Measurements from ENCODE around the gene ACOT4. TPM values are rescaled to one million over a fixed set of nuclear protein-coding genes. Genes with fewer than 3 reads are reported as not detected.
"Not testable (repeated sequence)": the region's sequence is repeated elsewhere in the genome, so short reads cannot be mapped to it uniquely, and the experiment has no call there.

The ACOT4 gene
- total RNA-seq, 2 donors from 2014 or later: 0.84 to 8.9 TPM

- no peaks in the 10 kb centered on the region for H3K27me3 Mint-ChIP-seq
- peak overlapping the region; percentile 91 for H3K4me3 Mint-ChIP-seq
- H3K4me1 Mint-ChIP-seq (ENCODE audit: low read depth in 2 of 2): peaks cover 32 to 33% of the 10 kb centered on the region in 2 donors
- H3K27ac Mint-ChIP-seq: peak overlapping the region; percentile 81 to 82
- H3K9me3 Mint-ChIP-seq: no peaks in the 10 kb centered on the region
- no peak for DNase-seq (ENCODE audit: low spot score)
- no peaks in the 10 kb centered on the region for H3K36me3 Mint-ChIP-seq
- no peak for ATAC-seq
Observed at GRCh38 chr14:73567951-73568885, 23.5 kb upstream of the ACOT4 start.

- H3K9me3 Mint-ChIP-seq; H3K36me3 Mint-ChIP-seq; DNase-seq (ENCODE audit: low spot score); ATAC-seq; H3K27me3 Mint-ChIP-seq: not testable (repeated sequence)
- Mint-ChIP-seq H3K4me1 (ENCODE audit: low read depth in 2 of 2) (peaks cover 32 to 33% of the 10 kb centered on the region in 2 donors), H3K27ac (peak overlapping the region; percentile 81 to 82), H3K4me3 (peak overlapping the region; percentile 91)
Observed at GRCh38 chr14:73568886-73569184, 22.8 kb upstream of the ACOT4 start.

- Mint-ChIP-seq H3K4me3 (peak within 1 kb of the TSS; percentile 91), H3K4me1 (ENCODE audit: low read depth in 2 of 2) (peaks cover 32 to 33% of the 10 kb centered on the region in 2 donors), H3K27ac (peak within 1 kb of the TSS; percentile 81 to 82)
- DNase-seq (ENCODE audit: low spot score) (peak; percentile 78), ATAC-seq (peak; percentile 86)
- not testable (repeated sequence) for H3K9me3 Mint-ChIP-seq, H3K27me3 Mint-ChIP-seq, H3K36me3 Mint-ChIP-seq
Observed at GRCh38 chr14:73569185-73569958, 22.3 kb upstream of the ACOT4 start, which contains the start of gene ACOT2. TSS of gene ACOT2 (plus strand) at chr14:73569213. CDS start at chr14:73569241, 28 bp downstream.

GRCh38 chr14:73570913-73571312 lies 20.8 kb upstream of the ACOT4 start:
- ATAC-seq (peak; percentile 71 to 79), DNase-seq (ENCODE audit: low spot score) (peak; percentile 75)
- not testable (repeated sequence) for H3K27ac Mint-ChIP-seq, H3K9me3 Mint-ChIP-seq, H3K36me3 Mint-ChIP-seq, H3K27me3 Mint-ChIP-seq
- Mint-ChIP-seq H3K4me3 (peak overlapping the region; percentile 49), H3K4me1 (ENCODE audit: low read depth in 2 of 2) (peaks cover 22 to 31% of the 10 kb centered on the region in 2 donors)

- H3K27me3 Mint-ChIP-seq; DNase-seq (ENCODE audit: low spot score); H3K4me3 Mint-ChIP-seq; ATAC-seq; H3K27ac Mint-ChIP-seq; H3K36me3 Mint-ChIP-seq; H3K9me3 Mint-ChIP-seq: not testable (repeated sequence)
- peaks cover 10 to 19% of the 10 kb centered on the region in 2 donors for H3K4me1 Mint-ChIP-seq (ENCODE audit: low read depth in 2 of 2)
Observed at GRCh38 chr14:73573034-73573433, 18.6 kb upstream of the ACOT4 start.

- not testable (repeated sequence) for H3K36me3 Mint-ChIP-seq; H3K27me3 Mint-ChIP-seq; DNase-seq (ENCODE audit: low spot score); H3K9me3 Mint-ChIP-seq; ATAC-seq; H3K27ac Mint-ChIP-seq; H3K4me3 Mint-ChIP-seq
- peaks cover 3 to 12% of the 10 kb centered on the region in 2 donors for H3K4me1 Mint-ChIP-seq (ENCODE audit: low read depth in 2 of 2)
Observed at GRCh38 chr14:73573740-73574139, 17.9 kb upstream of the ACOT4 start.

- H3K4me1 Mint-ChIP-seq (ENCODE audit: low read depth in 2 of 2); H3K4me3 Mint-ChIP-seq; H3K36me3 Mint-ChIP-seq; H3K9me3 Mint-ChIP-seq; H3K27me3 Mint-ChIP-seq; DNase-seq (ENCODE audit: low spot score); ATAC-seq; H3K27ac Mint-ChIP-seq: not testable (repeated sequence)
Observed at GRCh38 chr14:73574251-73574650, 17.4 kb upstream of the ACOT4 start.

GRCh38 chr14:73576391-73576790 lies 15.3 kb upstream of the ACOT4 start:
- H3K4me1 Mint-ChIP-seq (ENCODE audit: low read depth in 2 of 2): peaks cover 0 to 3% of the 10 kb centered on the region in 2 donors
- ATAC-seq (no peak), DNase-seq (ENCODE audit: low spot score) (no peak)
- no peak overlapping the region for H3K4me3 Mint-ChIP-seq
- no peak overlapping the region for H3K27ac Mint-ChIP-seq
- H3K27me3 Mint-ChIP-seq: no peaks in the 10 kb centered on the region
- peaks cover 4% of the 10 kb centered on the region for H3K36me3 Mint-ChIP-seq
- H3K9me3 Mint-ChIP-seq: no peaks in the 10 kb centered on the region

- H3K27me3 Mint-ChIP-seq; H3K27ac Mint-ChIP-seq; ATAC-seq; DNase-seq (ENCODE audit: low spot score); H3K4me3 Mint-ChIP-seq; H3K36me3 Mint-ChIP-seq; H3K4me1 Mint-ChIP-seq (ENCODE audit: low read depth in 2 of 2); H3K9me3 Mint-ChIP-seq: not testable (repeated sequence)
Observed at GRCh38 chr14:73577214-73577613, 14.5 kb upstream of the ACOT4 start.

GRCh38 chr14:73582102-73582979 lies 9.3 kb upstream of the ACOT4 start:
- H3K4me1 Mint-ChIP-seq (ENCODE audit: low read depth in 2 of 2); H3K36me3 Mint-ChIP-seq; H3K27me3 Mint-ChIP-seq; H3K9me3 Mint-ChIP-seq; ATAC-seq; H3K4me3 Mint-ChIP-seq; DNase-seq (ENCODE audit: low spot score); H3K27ac Mint-ChIP-seq: not testable (repeated sequence)

GRCh38 chr14:73588695-73589094 lies 3.0 kb upstream of the ACOT4 start:
- H3K36me3 Mint-ChIP-seq: no peaks in the 10 kb centered on the region
- peaks cover 5 to 12% of the 10 kb centered on the region in 2 donors for H3K4me1 Mint-ChIP-seq (ENCODE audit: low read depth in 2 of 2)
- no peaks in the 10 kb centered on the region for H3K9me3 Mint-ChIP-seq
- H3K27me3 Mint-ChIP-seq: no peaks in the 10 kb centered on the region
- no peak for ATAC-seq
- DNase-seq (ENCODE audit: low spot score): no peak
- H3K4me3 Mint-ChIP-seq: no peak overlapping the region
- no peak overlapping the region for H3K27ac Mint-ChIP-seq

GRCh38 chr14:73589116-73589515 lies 2.6 kb upstream of the ACOT4 start:
- no peak for DNase-seq (ENCODE audit: low spot score)
- no peak overlapping the region for H3K27ac Mint-ChIP-seq
- no peaks in the 10 kb centered on the region for H3K9me3 Mint-ChIP-seq
- no peaks in the 10 kb centered on the region for H3K27me3 Mint-ChIP-seq
- ATAC-seq: no peak
- no peaks in the 10 kb centered on the region for H3K36me3 Mint-ChIP-seq
- H3K4me3 Mint-ChIP-seq: no peak overlapping the region
- H3K4me1 Mint-ChIP-seq (ENCODE audit: low read depth in 2 of 2): peaks cover 5 to 13% of the 10 kb centered on the region in 2 donors

GRCh38 chr14:73590673-73591004 lies 1.0 kb upstream of the ACOT4 start:
- H3K4me1 Mint-ChIP-seq (ENCODE audit: low read depth in 2 of 2): peaks cover 5 to 13% of the 10 kb centered on the region in 2 donors
- peak overlapping the region; percentile 69 for H3K4me3 Mint-ChIP-seq
- not testable (repeated sequence) for H3K27me3 Mint-ChIP-seq; H3K9me3 Mint-ChIP-seq; H3K36me3 Mint-ChIP-seq; H3K27ac Mint-ChIP-seq; ATAC-seq; DNase-seq (ENCODE audit: low spot score)
